Activated naive CD4-positive, alpha-beta T cell treated with anti-CD3 and anti-CD28 coated beads, Interleukin-2, amount 50 U/mL, for 72 hours (primary cell): ENCODE results near the gene CST3. TPM values are rescaled to one million over a fixed set of nuclear protein-coding genes. Genes with fewer than 3 reads are reported as not detected.
"Not testable (repeated sequence)": the region's sequence is repeated elsewhere in the genome, so short reads cannot be mapped to it uniquely, and the experiment has no call there.

Experiments used
- ATAC-seq, 2 donors: fragments of 150-1000 bp; cut with Tn5 transposase; 2 replicates each; pipeline ENCODE4 v1.10.0; 2021; ENCODE audit warnings: mild to moderate bottlenecking in 2 of 2, moderate library complexity in 2 of 2
- DNase-seq, 2 donors: peaks; one replicate each; pipeline ENCODE4 v3.0.0; 2021 to 2022; ENCODE audit warnings: low spot score in 2 of 2
- H3K27ac Mint-ChIP-seq, 2 donors: one replicate each; pipeline ENCODE4 v1.8.0; 2022; ENCODE audit warnings: mild to moderate bottlenecking in 2 of 2, mixed read lengths in 2 of 2
- H3K36me3 Mint-ChIP-seq, 2 donors: one replicate each; pipeline ENCODE4 v1.8.0; 2022; ENCODE audit warnings: mixed read lengths in 2 of 2
- H3K9me3 Mint-ChIP-seq, 2 donors: one replicate each; pipeline ENCODE4 v1.8.0; 2022; ENCODE audit warnings: mixed read lengths in 2 of 2
- total RNA-seq, 2 donors: library from RNA; stranded (reverse); gene quantifications; one replicate each; pipeline ENCODE4 v1.2.3, GENCODE V29; 2022

CST3 gene, protein sequence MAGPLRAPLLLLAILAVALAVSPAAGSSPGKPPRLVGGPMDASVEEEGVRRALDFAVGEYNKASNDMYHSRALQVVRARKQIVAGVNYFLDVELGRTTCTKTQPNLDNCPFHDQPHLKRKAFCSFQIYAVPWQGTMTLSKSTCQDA
- total RNA-seq, result 1 to 10 TPM in 1 of 2 donors, not detected in 1; 1.2 TPM

- H3K27ac Mint-ChIP-seq, result no peak within 1 kb of the TSS
- no peak for DNase-seq
- H3K36me3 Mint-ChIP-seq, result peaks cover 0 to 6% of the 10 kb centered on the region in 2 donors
- no peaks in the 10 kb centered on the region for H3K9me3 Mint-ChIP-seq
- ATAC-seq, result peak; percentile 20 to 50
Observed at GRCh38 chr20:23637282-23638221, at the start of gene CST3. CST3 (minus strand) TSS chr20:23637955; CDS start chr20:23637862, 93 bp downstream.

- no peaks in the 10 kb centered on the region for H3K9me3 Mint-ChIP-seq
- DNase-seq (no peak), ATAC-seq (no peak)
- no peaks in the 10 kb centered on the region for H3K36me3 Mint-ChIP-seq
- H3K27ac Mint-ChIP-seq, result no peak overlapping the region
Observed at GRCh38 chr20:23686046-23686750, 48.4 kb upstream of the CST3 start.

- not testable (repeated sequence) for H3K9me3 Mint-ChIP-seq, H3K36me3 Mint-ChIP-seq, DNase-seq, ATAC-seq, H3K27ac Mint-ChIP-seq
Observed at GRCh38 chr20:23685529-23685896, 47.8 kb upstream of the CST3 start.

DNA sequence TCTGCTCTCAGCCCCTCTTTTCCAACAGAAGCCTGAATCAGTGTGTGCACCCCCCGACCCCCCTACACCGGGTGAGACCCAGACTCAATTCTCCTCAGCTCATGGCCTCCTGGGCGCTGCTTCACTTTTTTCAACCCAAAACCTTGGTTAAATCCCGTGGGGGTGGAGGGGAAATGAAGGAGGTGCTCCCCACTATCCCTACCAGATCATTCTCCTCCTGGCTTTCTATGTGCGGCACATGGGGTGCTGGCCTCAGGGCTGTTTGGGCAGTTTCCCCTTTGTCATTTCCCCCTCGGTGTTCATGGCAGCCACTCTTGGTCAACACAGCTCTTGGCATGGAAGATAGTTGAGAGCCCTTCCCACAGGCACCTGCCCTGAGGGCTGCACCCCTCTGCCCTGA is 46.5 kb upstream of the CST3 start:
- Mint-ChIP-seq H3K27ac (no peak overlapping the region), H3K9me3 (no peaks in the 10 kb centered on the region)
- no peak for DNase-seq

GRCh38 chr20:23683807-23684206 is 46.1 kb upstream of the CST3 start:
- no peak overlapping the region for H3K27ac Mint-ChIP-seq
- no peak for ATAC-seq
- no peaks in the 10 kb centered on the region for H3K9me3 Mint-ChIP-seq
- no peak for DNase-seq
- H3K36me3 Mint-ChIP-seq, result no peaks in the 10 kb centered on the region

More for the DNA sequence above, 46.5 kb upstream of the CST3 start:
- no peak for ATAC-seq
- H3K36me3 Mint-ChIP-seq, result no peaks in the 10 kb centered on the region

DNA sequence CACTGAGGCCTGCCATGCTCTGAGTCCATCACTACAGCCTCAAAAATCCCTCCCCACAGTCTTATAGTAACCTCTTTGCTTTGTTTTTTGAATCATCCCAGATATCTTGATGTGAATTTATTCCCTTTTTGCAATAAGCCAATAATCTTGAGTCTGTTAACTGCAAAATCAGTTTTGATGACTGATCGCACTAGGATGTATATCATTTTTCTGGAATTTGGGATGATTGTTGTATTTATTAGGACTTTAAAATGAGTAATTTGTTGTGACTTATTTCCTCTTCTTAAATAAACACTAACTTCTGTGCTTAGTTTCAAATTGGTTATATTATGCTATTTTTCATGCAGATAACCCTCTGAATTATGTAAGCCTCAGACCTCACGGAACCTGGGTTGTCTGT is 45.5 kb upstream of the CST3 start:
- ATAC-seq, result no peak
- no peaks in the 10 kb centered on the region for H3K9me3 Mint-ChIP-seq
- no peak overlapping the region for H3K27ac Mint-ChIP-seq

GRCh38 chr20:23680146-23680545 is 42.4 kb upstream of the CST3 start:
- Mint-ChIP-seq H3K27ac (no peak overlapping the region), H3K9me3 (no peaks in the 10 kb centered on the region), H3K36me3 (no peaks in the 10 kb centered on the region)
- no peak for ATAC-seq
- no peak for DNase-seq

More for the DNA sequence above, 45.5 kb upstream of the CST3 start:
- DNase-seq, result no peak
- H3K36me3 Mint-ChIP-seq, result no peaks in the 10 kb centered on the region

GRCh38 chr20:23679133-23680092 is 41.7 kb upstream of the CST3 start:
- Mint-ChIP-seq H3K9me3 (no peaks in the 10 kb centered on the region), H3K27ac (no peak overlapping the region), H3K36me3 (no peaks in the 10 kb centered on the region)
- ATAC-seq (no peak), DNase-seq (no peak)

- Mint-ChIP-seq H3K36me3 (no peaks in the 10 kb centered on the region), H3K9me3 (no peaks in the 10 kb centered on the region), H3K27ac (no peak overlapping the region)
- DNase-seq (no peak), ATAC-seq (no peak)
Observed at GRCh38 chr20:23673209-23673608, 35.5 kb upstream of the CST3 start.

DNA sequence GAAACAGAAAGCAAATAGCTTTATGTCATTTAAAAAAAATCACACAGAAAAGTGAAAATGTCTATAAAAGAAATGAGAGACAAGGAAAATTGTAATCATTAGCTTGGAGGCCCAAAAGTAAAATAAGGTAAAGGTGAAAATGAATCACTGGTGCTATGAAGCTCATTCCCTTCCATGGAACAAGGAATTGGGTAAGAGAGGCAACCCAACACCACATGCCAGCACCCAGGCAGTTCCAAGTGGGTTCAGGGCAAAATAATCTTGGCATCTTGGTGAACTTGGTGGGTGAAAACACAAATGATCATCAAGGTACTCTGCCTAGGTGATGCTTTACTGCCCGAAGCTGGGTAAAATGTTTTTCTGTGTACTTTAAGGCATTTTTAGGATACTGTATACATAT is 34.4 kb upstream of the CST3 start:
- ATAC-seq (no peak), DNase-seq (no peak)
- H3K36me3 Mint-ChIP-seq, result no peaks in the 10 kb centered on the region
- no peaks in the 10 kb centered on the region for H3K9me3 Mint-ChIP-seq
- H3K27ac Mint-ChIP-seq, result no peak overlapping the region

DNA sequence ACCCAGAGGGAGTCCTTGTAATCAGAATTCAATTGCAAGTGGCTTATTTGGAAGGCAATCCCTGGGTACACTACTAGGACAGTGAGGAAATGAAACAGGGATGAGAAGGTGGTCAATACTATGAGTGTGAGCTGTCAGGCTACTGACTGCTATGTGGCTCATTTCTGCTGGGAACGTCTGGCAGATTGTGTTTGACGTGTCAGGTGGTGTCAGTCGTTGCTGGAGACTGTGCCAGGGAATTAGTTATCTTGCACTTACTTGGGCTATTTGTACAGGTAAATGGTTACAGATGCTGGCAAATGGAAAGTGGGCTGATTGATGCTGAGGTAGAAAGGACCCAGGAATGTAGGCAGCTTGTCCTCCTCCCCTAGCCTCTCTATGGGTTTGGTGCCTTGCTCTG is 33.7 kb upstream of the CST3 start:
- no peak for ATAC-seq
- Mint-ChIP-seq H3K9me3 (no peaks in the 10 kb centered on the region), H3K27ac (no peak overlapping the region), H3K36me3 (no peaks in the 10 kb centered on the region)
- DNase-seq, result no peak

GRCh38 chr20:23670361-23670760 is 32.6 kb upstream of the CST3 start:
- no peak for DNase-seq
- ATAC-seq, result no peak
- Mint-ChIP-seq H3K36me3 (no peaks in the 10 kb centered on the region), H3K27ac (no peak overlapping the region), H3K9me3 (no peaks in the 10 kb centered on the region)

- ATAC-seq, result peak in 1 of 2 donors; percentile 14
- Mint-ChIP-seq H3K36me3 (no peaks in the 10 kb centered on the region), H3K9me3 (no peaks in the 10 kb centered on the region), H3K27ac (no peak overlapping the region)
- DNase-seq, result no peak
Observed at GRCh38 chr20:23669866-23670265, 32.1 kb upstream of the CST3 start.

GRCh38 chr20:23669327-23669726 is 31.6 kb upstream of the CST3 start:
- no peaks in the 10 kb centered on the region for H3K36me3 Mint-ChIP-seq
- no peak for DNase-seq
- ATAC-seq, result no peak
- H3K27ac Mint-ChIP-seq, result no peak overlapping the region
- H3K9me3 Mint-ChIP-seq, result no peaks in the 10 kb centered on the region

DNA sequence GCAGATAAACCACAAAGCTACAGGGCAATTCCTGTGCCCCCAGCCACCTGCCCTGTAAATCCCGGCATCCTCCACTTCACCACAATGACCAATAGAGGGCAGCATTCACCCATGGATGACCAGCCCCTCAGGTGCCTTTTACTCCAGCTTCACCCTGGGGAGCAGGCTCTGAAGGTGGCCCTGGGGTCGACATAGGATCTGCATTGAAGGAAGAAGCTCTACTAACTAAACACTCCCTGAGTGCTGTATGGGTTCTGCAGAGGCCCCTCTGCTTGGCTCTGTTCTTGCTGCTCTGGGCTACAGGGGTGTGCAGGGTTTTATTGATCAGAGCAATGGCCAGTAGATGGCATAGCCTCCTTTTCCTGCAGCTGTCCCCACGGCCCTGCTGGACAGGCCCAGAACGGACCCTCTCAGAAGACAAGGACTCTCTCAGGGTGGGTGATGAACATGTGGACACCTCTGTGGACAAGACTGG is 30.8 kb upstream of the CST3 start:
- no peaks in the 10 kb centered on the region for H3K36me3 Mint-ChIP-seq
- peak; percentile 71 for ATAC-seq
- peak in 1 of 2 donors; percentile 60 for DNase-seq
- no peak overlapping the region for H3K27ac Mint-ChIP-seq
- H3K9me3 Mint-ChIP-seq, result no peaks in the 10 kb centered on the region

GRCh38 chr20:23667666-23668065 is 29.9 kb upstream of the CST3 start:
- no peak overlapping the region for H3K27ac Mint-ChIP-seq
- no peaks in the 10 kb centered on the region for H3K9me3 Mint-ChIP-seq
- DNase-seq (no peak), ATAC-seq (no peak)
- H3K36me3 Mint-ChIP-seq, result no peaks in the 10 kb centered on the region
